Measurements from ENCODE around the gene SPRR1A. TPM values are rescaled to one million over a fixed set of nuclear protein-coding genes. Genes with fewer than 3 reads are reported as not detected.

Gene SPRR1A
- total and polyA plus RNA-seq, 2 of the 13 experiments (the other 11 are each of a cell fraction or from before 2014, with no cell fraction given) = not detected

DNA sequence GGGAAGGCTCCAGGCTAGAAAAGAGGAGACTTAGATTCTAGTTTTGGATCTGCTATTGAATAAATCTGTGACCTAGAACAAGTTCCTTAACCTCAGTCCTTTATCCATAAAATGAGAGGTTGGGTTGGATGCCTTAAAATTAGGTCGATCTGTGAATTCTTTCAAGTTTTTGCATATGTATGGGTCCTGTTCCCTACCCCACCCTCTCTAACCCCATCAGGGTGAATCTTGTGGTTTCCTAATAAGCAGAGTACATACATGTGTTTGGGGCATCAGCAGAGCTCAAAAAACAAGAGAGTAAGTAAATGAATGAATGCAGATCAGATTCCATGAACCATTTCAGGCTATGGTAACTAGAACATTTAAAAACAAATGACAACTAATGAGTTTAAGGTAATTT is 7.2 kb upstream of the SPRR1A start:
- no peak overlapping the region for H3K27ac ChIP-seq (ENCODE audit: extremely low read length, insufficient read depth, low read length)
- intact Hi-C loops (cut with micrococcal nuclease; ENCODE audit: unreplicated experiment) = no loop called here
- H3K9me3 ChIP-seq (ENCODE audit: low read length) = no peaks in the 10 kb centered on the region
- H3K36me3 ChIP-seq (replicated peaks in 1 of 2; ENCODE audit: control insufficient read depth in 1 of 2, insufficient read depth in 2 of 2, low read length in 2 of 2) = no peaks in the 10 kb centered on the region
- in situ Hi-C loops (cut with HindIII; ENCODE audit: extremely low pct_ligation_motif_present, low pct_unique_long_range_greater_than_20kb) = no loop called here
- WGBS (ENCODE audit: low lambda C conversion rate) = 0% methylated on average over 1 of the region's 1 CpG
- H3K79me2 ChIP-seq (ENCODE audit: insufficient read depth, low read length) = no peaks in the 10 kb centered on the region
- H2AFZ ChIP-seq (ENCODE audit: low read length) = no peak overlapping the region
- H3K4me3 ChIP-seq (replicated peaks in 1 of 3; ENCODE audit: insufficient read depth in 1 of 3, low read depth in 2 of 3, low read length in 3 of 3) = no peak overlapping the region
- FAIRE-seq (no peak), DNase-seq (ENCODE audit: low spot score) (no peak), ATAC-seq (no peak)
- no peak overlapping the region for H3K4me2 ChIP-seq (ENCODE audit: low read depth, low read length)
- ChIA-PET CTCF (ENCODE audit: low intra/inter-chr PET ratio, low total read pairs) (no interaction called here), POLR2A (no interaction called here)
- no peak overlapping the region for H3K9ac ChIP-seq (ENCODE audit: insufficient read depth, low read depth, low read length)
- H3K27me3 ChIP-seq (ENCODE audit: control insufficient read depth in 1 of 2, insufficient read depth in 2 of 2, low read length in 2 of 2) = no peaks in the 10 kb centered on the region
- BruUV-seq (replicated peaks) = no TSS peak
- H4K20me1 ChIP-seq (ENCODE audit: insufficient read depth, low read length) = no peaks in the 10 kb centered on the region
- H3K4me1 ChIP-seq (ENCODE audit: insufficient read depth, low read length) = no peaks in the 10 kb centered on the region
- TF ChIP-seq, protein P1, sequence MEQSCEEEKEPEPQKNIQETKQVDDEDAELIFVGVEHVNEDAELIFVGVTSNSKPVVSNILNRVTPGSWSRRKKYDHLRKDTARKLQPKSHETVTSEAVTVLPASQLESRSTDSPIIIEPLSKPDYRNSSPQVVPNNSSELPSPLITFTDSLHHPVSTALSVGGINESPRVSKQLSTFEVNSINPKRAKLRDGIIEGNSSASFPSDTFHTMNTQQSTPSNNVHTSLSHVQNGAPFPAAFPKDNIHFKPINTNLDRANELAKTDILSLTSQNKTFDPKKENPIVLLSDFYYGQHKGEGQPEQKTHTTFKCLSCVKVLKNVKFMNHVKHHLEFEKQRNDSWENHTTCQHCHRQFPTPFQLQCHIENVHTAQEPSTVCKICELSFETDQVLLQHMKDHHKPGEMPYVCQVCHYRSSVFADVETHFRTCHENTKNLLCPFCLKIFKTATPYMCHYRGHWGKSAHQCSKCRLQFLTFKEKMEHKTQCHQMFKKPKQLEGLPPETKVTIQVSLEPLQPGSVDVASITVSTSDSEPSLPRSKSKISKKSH (CRISPR knock-in tag; IDR thresholded peaks at IDR 0.05; ENCODE audit: borderline replicate concordance) = no peak
- TF ChIP-seq POLR2AphosphoS5 (IDR thresholded peaks at IDR 0.05; ENCODE audit: low read depth, low read length) (no peak), ZNF766 (CRISPR knock-in tag; IDR thresholded peaks at IDR 0.05; ENCODE audit: borderline replicate concordance) (no peak), SIN3A (IDR thresholded peaks at IDR 0.05; ENCODE audit: borderline replicate concordance, low read depth, low read length) (no peak), ZBTB1 (CRISPR knock-in tag; IDR thresholded peaks at IDR 0.05; ENCODE audit: borderline replicate concordance) (no peak), ZFP36 (IDR thresholded peaks at IDR 0.05; ENCODE audit: borderline replicate concordance, low read depth, low read length, partially characterized antibody) (no peak), NR1H2 (CRISPR knock-in tag; IDR thresholded peaks at IDR 0.05; ENCODE audit: borderline replicate concordance, low read depth) (no peak), IRF2 (CRISPR knock-in tag; IDR thresholded peaks at IDR 0.05) (no peak), MTF2 (CRISPR knock-in tag; IDR thresholded peaks at IDR 0.05; ENCODE audit: borderline replicate concordance) (no peak), RAD51 (IDR thresholded peaks at IDR 0.05; ENCODE audit: borderline replicate concordance) (no peak), ZNF569 (CRISPR knock-in tag; IDR thresholded peaks at IDR 0.05; ENCODE audit: borderline replicate concordance) (no peak), ETV5 (CRISPR knock-in tag; IDR thresholded peaks at IDR 0.05; ENCODE audit: borderline replicate concordance) (no peak), JUND (CRISPR knock-in tag; IDR thresholded peaks at IDR 0.05) (no peak), CHD4 (IDR thresholded peaks at IDR 0.05; ENCODE audit: borderline replicate concordance, low read length) (no peak)
- TF ChIP-seq, protein P2, sequence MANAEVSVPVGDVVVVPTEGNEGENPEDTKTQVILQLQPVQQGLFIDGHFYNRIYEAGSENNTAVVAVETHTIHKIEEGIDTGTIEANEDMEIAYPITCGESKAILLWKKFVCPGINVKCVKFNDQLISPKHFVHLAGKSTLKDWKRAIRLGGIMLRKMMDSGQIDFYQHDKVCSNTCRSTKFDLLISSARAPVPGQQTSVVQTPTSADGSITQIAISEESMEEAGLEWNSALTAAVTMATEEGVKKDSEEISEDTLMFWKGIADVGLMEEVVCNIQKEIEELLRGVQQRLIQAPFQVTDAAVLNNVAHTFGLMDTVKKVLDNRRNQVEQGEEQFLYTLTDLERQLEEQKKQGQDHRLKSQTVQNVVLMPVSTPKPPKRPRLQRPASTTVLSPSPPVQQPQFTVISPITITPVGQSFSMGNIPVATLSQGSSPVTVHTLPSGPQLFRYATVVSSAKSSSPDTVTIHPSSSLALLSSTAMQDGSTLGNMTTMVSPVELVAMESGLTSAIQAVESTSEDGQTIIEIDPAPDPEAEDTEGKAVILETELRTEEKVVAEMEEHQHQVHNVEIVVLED (CRISPR knock-in tag; IDR thresholded peaks at IDR 0.05; ENCODE audit: borderline replicate concordance) = no peak
- TF ChIP-seq, protein P3, sequence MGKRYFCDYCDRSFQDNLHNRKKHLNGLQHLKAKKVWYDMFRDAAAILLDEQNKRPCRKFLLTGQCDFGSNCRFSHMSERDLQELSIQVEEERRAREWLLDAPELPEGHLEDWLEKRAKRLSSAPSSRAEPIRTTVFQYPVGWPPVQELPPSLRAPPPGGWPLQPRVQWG (CRISPR knock-in tag; IDR thresholded peaks at IDR 0.05; ENCODE audit: borderline replicate concordance, low read depth) = no peak
- TF ChIP-seq, protein P4, sequence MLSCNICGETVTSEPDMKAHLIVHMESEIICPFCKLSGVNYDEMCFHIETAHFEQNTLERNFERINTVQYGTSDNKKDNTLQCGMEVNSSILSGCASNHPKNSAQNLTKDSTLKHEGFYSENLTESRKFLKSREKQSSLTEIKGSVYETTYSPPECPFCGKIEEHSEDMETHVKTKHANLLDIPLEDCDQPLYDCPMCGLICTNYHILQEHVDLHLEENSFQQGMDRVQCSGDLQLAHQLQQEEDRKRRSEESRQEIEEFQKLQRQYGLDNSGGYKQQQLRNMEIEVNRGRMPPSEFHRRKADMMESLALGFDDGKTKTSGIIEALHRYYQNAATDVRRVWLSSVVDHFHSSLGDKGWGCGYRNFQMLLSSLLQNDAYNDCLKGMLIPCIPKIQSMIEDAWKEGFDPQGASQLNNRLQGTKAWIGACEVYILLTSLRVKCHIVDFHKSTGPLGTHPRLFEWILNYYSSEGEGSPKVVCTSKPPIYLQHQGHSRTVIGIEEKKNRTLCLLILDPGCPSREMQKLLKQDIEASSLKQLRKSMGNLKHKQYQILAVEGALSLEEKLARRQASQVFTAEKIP (CRISPR knock-in tag; IDR thresholded peaks at IDR 0.05; ENCODE audit: borderline replicate concordance) = no peak

Data from HepG2 (cell line).